GM06990 (cell line): ENCODE measurements around the gene BRME1.
A peak's percentile ranks its signal among the peaks of the same experiment; 100 is the strongest.

ENCODE experiments used
- DNase-seq: peaks from one replicate; pipeline ENCODE4 v3.0.0-alpha.2; 2011; ENCODE audit not compliant: insufficient read length; ENCODE audit errors: extremely low read depth
- H3K27me3 ChIP-seq: replicated peaks from 2 replicates; pipeline ENCODE4 v1.6.0; 2011; ENCODE audit warnings: low read length; ENCODE audit not compliant: control insufficient read depth, insufficient read depth
- H3K36me3 ChIP-seq: 2 replicates; pipeline ENCODE4 v1.5.1; 2011; ENCODE audit warnings: low read length; ENCODE audit not compliant: control insufficient read depth, insufficient read depth
- H3K4me3 ChIP-seq: replicated peaks from 2 replicates; pipeline ENCODE4 v1.5.1; 2011; ENCODE audit warnings: low read depth, mild to moderate bottlenecking, control low read depth, low read length
- TF ChIP-seq, protein P1 (sequence below): IDR thresholded peaks from 2 replicates; pipeline ENCODE4 v1.5.1; 2011; ENCODE audit warnings: low read length, control low read depth, mild to moderate bottlenecking, inconsistent platforms; ENCODE audit not compliant: insufficient read depth, poor library complexity, severe bottlenecking

The BRME1 gene

DNA sequence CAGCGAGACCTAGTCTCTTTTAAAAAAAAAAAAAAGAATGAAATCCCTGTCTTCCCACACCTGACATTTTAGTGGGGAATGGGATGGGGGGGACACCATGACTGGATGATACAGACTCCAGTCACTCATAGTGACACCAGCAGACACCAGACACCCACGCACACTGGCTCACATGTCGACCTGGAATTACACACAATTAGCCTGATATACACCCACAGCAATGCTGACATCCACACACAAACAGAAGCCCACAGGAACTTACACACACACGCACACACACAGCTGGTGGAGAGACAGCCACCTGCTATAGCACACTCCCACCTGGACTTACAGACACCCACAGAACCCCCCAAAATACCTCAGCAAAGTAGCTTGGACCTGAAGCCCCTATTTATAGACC lies 37.3 kb downstream of the BRME1 start:
- Histone ChIP-seq H3K4me3 (no peak overlapping the region), H3K27me3 (no peaks in the 10 kb centered on the region; the same call in 1 of the 2 replicates), H3K36me3 (no peaks in the 10 kb centered on the region)
- TF ChIP-seq, protein P1, sequence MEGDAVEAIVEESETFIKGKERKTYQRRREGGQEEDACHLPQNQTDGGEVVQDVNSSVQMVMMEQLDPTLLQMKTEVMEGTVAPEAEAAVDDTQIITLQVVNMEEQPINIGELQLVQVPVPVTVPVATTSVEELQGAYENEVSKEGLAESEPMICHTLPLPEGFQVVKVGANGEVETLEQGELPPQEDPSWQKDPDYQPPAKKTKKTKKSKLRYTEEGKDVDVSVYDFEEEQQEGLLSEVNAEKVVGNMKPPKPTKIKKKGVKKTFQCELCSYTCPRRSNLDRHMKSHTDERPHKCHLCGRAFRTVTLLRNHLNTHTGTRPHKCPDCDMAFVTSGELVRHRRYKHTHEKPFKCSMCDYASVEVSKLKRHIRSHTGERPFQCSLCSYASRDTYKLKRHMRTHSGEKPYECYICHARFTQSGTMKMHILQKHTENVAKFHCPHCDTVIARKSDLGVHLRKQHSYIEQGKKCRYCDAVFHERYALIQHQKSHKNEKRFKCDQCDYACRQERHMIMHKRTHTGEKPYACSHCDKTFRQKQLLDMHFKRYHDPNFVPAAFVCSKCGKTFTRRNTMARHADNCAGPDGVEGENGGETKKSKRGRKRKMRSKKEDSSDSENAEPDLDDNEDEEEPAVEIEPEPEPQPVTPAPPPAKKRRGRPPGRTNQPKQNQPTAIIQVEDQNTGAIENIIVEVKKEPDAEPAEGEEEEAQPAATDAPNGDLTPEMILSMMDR: no peak
- DNase-seq: no peak

GRCh38 chr19:13866463-13867046 lies 39.4 kb downstream of the BRME1 start:
- Histone ChIP-seq H3K4me3 (no peak overlapping the region; the same call in 1 of the 2 replicates), H3K36me3 (no peaks in the 10 kb centered on the region), H3K27me3 (no peaks in the 10 kb centered on the region; the same call in 1 of the 2 replicates)
- no peak for DNase-seq
- TF ChIP-seq, protein P1: no peak

DNA sequence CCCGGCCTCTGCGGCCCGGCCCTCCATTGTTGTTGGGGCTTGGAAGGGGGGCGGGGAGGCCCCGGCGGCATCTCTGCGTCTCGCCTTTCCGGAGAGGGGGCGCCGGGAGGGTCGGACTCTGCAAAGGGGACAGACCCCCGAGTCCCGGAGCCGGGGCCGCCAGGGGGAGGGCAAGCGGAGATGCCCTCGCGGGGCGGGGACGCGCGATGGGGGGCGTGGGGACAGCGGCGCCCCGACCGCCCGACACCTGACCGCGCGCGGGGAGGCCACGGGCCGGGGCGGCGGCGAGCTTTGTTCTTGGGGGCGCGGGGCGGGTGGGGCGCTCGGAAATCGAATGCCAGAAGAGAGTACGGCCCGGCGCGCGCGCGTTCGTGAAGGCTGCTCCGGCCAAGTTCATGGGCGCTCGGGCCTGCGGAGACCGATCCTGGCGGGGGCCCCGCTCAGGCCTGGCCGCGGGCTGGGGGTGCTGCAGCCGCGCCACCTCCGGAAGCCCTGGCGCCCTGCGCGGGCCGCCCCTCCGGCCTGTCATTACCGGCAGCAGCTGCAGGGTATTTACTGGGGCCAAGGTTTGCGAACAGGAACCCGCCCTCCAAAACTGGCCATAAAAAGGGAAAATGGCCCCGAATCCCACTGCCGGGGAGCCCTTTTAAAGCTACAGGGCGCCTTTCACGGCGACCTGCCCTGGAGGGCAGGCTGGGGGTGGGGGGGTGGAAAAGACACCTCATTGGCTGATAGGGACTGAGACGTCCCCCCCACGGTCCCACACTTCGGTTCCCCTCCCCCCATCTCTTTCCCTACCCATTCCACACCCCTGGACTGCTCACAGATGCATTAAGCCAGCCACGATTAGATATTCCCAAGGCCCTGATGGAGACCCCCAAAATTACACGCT lies 40.1 kb downstream of the BRME1 start:
- DNase-seq: no peak
- Histone ChIP-seq H3K36me3 (no peaks in the 10 kb centered on the region), H3K4me3 (peak overlapping the region; percentile 67), H3K27me3 (no peaks in the 10 kb centered on the region; the same call in 1 of the 2 replicates)
- TF ChIP-seq, protein P1: no peak

GRCh38 chr19:13864667-13865570 lies 41.0 kb downstream of the BRME1 start:
- TF ChIP-seq, protein P1: no peak
- H3K4me3 ChIP-seq: peak overlapping the region; percentile 67
- H3K27me3 ChIP-seq: no peaks in the 10 kb centered on the region; the same call in 1 of the 2 replicates
- no peak for DNase-seq
- no peaks in the 10 kb centered on the region for H3K36me3 ChIP-seq

DNA sequence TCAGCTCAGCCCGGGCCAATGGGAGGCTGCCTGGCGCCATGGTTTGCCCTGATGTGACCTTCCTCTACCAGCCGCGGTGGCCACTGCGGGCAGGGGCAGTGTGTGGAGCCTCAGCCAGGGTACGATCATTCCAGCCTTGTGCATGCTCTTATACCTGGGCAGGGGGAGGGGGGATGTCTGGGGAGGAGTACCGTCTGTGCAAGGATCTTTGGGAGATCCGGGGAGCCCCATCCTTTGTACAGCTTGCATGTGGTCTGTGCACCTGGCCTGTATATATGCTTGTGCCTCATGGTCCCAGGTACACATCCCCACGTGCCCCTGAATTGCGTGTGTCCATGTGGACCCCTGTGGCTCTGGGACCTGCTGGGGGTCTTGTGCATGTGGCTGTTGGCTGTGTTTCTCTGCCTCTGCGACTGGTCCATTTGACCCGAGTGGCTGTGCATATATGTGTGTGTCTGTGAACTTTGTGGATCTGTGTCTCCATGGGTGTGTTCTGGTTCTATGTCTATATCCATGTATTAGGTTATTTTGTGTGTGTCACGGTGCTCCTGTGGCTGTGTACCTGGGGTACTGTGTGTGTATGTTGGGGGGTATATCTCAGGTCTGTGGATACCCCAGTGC lies 41.8 kb downstream of the BRME1 start:
- Histone ChIP-seq H3K27me3 (no peaks in the 10 kb centered on the region; the same call in 1 of the 2 replicates), H3K36me3 (no peaks in the 10 kb centered on the region), H3K4me3 (peak overlapping the region; percentile 18)
- TF ChIP-seq, protein P1: no peak
- DNase-seq: no peak
